Tibial artery (tissue), 4 donors: Measurements from ENCODE around the gene ITGAX.

Experiments used
- DNase-seq, 2 donors: peaks; one replicate each; pipeline ENCODE4 v3.0.0-alpha.2; 2019
- H3K27ac ChIP-seq, 2 donors: fragments of 200-600 bp; sonication (generic) in 1 of 2; 1 replicate in 1 of 2; 2 replicates in 1 of 2; pipeline ENCODE4 v1.5.1; 2018 to 2019; ENCODE audit warnings: mild to moderate bottlenecking in 1 of 2
- H3K27me3 ChIP-seq, 2 donors: fragments of 200-600 bp; sonication (generic) in 1 of 2; one replicate each; pipeline versions ENCODE4 v1.5.1 to v1.6.0; 2016 to 2019
- H3K36me3 ChIP-seq, 3 donors: fragments of 200-600 bp; sonication (generic) in 2 of 3; one replicate each; pipeline ENCODE4 v1.5.1; 2016 to 2019; ENCODE audit warnings: mild to moderate bottlenecking in 2 of 3
- H3K4me1 ChIP-seq, 4 donors: fragments of 200-600 bp; sonication (generic) in 2 of 4; 1 replicate in 3 of 4; 2 replicates in 1 of 4; pipeline ENCODE4 v1.5.1; 2016 to 2019
- H3K4me3 ChIP-seq, 2 donors: fragments of 200-600 bp; sonication (generic) in 1 of 2; 1 replicate in 1 of 2; 2 replicates in 1 of 2; pipeline ENCODE4 v1.5.1; 2018 to 2019; ENCODE audit warnings: mild to moderate bottlenecking in 2 of 2
- H3K9me3 ChIP-seq, 3 donors: fragments of 200-600 bp; sonication (generic) in 1 of 3; one replicate each; pipeline ENCODE4 v1.5.1; 2016 to 2019
- intact Hi-C: fragments of 100-400 bp; cut with DNase I; formaldehyde crosslinking; loops from one replicate; pipeline ENCODE4 v1.15.0; 2023; ENCODE audit warnings: low total_unique reads
- TF ChIP-seq, protein P1 (sequence below), 2 experiments: fragments of 200-600 bp in 1 of 2; fragments of 450-650 bp in 1 of 2; IDR thresholded peaks; one replicate each; pipeline ENCODE4 v1.5.1; 2017 to 2019; ENCODE audit warnings: antibody characterized with exemption in 2 of 2, mild to moderate bottlenecking in 1 of 2, moderate library complexity in 1 of 2

The ITGAX gene

DNA sequence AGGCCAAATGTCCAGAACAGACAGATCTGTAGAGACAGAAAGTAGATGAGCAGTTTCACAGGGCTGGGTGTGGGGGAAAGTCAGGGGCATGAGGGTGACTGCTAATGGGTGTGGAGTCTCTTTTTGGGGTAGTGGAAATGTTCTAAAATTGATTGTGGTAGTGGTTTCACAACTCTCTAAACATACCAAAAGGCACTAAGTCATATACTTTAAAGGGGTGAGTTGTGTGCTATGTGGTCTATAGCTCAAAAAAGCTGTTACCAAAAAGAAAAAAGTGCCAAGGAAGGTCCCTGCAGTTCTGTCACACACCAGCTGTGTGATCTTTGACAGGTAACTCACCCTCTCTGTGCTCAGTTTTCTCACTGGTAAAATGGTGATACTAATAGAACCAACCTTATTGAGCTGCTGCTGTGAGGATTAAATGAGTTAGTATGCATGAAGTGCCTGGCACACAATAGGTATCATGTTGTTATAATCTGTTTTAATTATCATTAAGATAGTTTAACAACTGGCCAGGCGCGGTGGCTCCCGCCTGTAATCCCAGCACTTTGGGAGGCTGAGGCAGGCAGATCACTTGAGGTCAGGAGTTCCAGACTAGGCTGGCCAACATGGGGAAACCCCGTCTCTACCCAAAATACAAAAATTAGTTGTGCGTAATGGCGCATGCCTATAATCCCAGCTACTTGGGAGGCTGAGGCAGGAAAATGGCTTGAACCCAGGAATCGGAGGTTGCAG, 10.3 kb downstream of the ITGAX start:
- no peak overlapping the region for H3K27ac ChIP-seq
- no peak for DNase-seq
- peaks cover 0 to 18% of the 10 kb centered on the region in 2 donors for H3K27me3 ChIP-seq
- TF ChIP-seq, protein P1, sequence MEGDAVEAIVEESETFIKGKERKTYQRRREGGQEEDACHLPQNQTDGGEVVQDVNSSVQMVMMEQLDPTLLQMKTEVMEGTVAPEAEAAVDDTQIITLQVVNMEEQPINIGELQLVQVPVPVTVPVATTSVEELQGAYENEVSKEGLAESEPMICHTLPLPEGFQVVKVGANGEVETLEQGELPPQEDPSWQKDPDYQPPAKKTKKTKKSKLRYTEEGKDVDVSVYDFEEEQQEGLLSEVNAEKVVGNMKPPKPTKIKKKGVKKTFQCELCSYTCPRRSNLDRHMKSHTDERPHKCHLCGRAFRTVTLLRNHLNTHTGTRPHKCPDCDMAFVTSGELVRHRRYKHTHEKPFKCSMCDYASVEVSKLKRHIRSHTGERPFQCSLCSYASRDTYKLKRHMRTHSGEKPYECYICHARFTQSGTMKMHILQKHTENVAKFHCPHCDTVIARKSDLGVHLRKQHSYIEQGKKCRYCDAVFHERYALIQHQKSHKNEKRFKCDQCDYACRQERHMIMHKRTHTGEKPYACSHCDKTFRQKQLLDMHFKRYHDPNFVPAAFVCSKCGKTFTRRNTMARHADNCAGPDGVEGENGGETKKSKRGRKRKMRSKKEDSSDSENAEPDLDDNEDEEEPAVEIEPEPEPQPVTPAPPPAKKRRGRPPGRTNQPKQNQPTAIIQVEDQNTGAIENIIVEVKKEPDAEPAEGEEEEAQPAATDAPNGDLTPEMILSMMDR (IDR thresholded peaks at IDR 0.05), result no peak
- no peaks in the 10 kb centered on the region for H3K36me3 ChIP-seq
- H3K4me3 ChIP-seq, result no peak overlapping the region
- no peaks in the 10 kb centered on the region for H3K4me1 ChIP-seq
- intact Hi-C loops, result no loop called here
- no peaks in the 10 kb centered on the region for H3K9me3 ChIP-seq

DNA sequence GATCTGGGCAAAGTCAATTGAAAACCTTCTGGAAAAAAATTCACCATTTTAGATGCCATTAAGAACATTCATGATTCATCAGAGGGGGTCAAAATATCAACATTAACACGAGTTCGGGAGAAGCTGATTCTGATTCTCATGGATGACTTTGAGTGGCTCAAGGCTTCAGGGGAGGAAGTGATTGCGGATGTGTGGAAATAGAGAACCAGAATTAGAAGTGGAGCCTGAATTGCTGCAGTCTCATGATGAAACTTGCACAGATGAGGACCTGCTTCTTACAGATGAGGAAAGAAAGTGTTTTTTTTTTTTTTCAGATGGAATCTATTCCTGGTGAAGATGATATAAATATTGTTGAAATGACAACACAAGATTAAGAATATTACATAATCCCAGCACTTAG, 12.9 kb downstream of the ITGAX start:
- H3K4me1 ChIP-seq, result no peaks in the 10 kb centered on the region
- no peak for DNase-seq

DNA sequence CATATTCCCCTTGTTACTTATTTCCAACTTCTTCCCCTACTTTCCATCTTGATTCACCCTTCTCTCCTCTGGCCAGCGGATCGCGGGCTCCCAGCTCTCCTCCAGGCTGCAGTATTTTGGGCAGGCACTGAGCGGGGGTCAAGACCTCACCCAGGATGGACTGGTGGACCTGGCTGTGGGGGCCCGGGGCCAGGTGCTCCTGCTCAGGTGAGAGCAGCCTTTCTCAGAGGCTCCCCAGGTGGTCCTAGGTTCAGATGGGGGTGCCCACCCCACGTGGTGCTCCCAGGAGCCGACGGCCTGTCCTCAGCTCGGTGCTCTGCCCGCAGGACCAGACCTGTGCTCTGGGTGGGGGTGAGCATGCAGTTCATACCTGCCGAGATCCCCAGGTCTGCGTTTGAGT, 16.0 kb downstream of the ITGAX start:
- Histone ChIP-seq H3K36me3 (no peaks in the 10 kb centered on the region), H3K4me1 (no peaks in the 10 kb centered on the region), H3K27ac (no peak overlapping the region), H3K27me3 (peaks cover 0 to 4% of the 10 kb centered on the region in 2 donors), H3K9me3 (peaks cover 0 to 9% (median 4%) of the 10 kb centered on the region in 3 donors), H3K4me3 (no peak overlapping the region)
- no peak for DNase-seq
- intact Hi-C loops, result no loop called here
- TF ChIP-seq, protein P1 (IDR thresholded peaks at IDR 0.05), result no peak

More for the DNA sequence above, 12.9 kb downstream of the ITGAX start:
- intact Hi-C loops, result no loop called here
- H3K36me3 ChIP-seq, result no peaks in the 10 kb centered on the region
- TF ChIP-seq, protein P1 (IDR thresholded peaks at IDR 0.05), result no peak
- H3K9me3 ChIP-seq, result no peaks in the 10 kb centered on the region
- H3K4me3 ChIP-seq, result no peak overlapping the region
- H3K27ac ChIP-seq, result no peak overlapping the region
- peaks cover 0 to 11% of the 10 kb centered on the region in 2 donors for H3K27me3 ChIP-seq

DNA sequence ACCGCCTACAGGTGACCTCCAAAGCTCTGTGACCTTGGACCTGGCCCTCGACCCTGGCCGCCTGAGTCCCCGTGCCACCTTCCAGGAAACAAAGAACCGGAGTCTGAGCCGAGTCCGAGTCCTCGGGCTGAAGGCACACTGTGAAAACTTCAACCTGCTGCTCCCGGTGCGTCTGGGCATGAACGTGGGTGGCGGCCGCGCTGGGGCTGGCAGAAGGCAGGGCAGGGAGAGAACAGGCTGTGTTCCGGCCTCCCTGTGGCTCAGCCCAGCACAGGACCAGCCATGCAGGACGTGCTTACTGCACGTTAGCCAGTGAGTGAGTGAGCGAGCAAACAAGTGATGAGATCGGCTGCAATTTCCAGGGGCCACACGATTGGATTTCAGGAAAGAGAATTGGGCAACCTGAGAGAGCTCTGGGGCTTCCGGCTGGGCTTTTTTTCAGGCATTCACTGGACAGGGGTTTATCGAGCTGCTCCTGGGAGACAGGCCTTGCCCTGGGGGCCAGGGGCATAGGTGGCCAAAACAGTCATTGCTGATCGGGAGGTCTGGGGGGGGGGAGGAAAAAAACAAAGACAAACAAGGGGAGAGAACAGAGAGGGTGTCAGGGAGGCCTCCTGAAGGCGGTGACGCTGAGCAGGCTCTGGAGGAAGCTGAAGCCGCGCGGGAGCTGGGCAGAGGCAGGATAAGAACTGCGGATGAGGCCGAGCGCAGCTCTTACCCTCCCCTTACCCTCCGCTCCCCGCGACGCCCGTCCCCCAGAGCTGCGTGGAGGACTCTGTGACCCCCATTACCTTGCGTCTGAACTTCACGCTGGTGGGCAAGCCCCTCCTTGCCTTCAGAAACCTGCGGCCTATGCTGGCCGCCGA, 16.9 kb downstream of the ITGAX start:
- Histone ChIP-seq H3K36me3 (no peaks in the 10 kb centered on the region), H3K4me3 (no peak overlapping the region), H3K9me3 (peaks cover 0 to 9% (median 4%) of the 10 kb centered on the region in 3 donors), H3K27me3 (peaks cover 0 to 4% of the 10 kb centered on the region in 2 donors), H3K4me1 (no peaks in the 10 kb centered on the region), H3K27ac (no peak overlapping the region)
- intact Hi-C loops, result no loop called here
- TF ChIP-seq, protein P1 (IDR thresholded peaks at IDR 0.05), result no peak
- no peak for DNase-seq

DNA sequence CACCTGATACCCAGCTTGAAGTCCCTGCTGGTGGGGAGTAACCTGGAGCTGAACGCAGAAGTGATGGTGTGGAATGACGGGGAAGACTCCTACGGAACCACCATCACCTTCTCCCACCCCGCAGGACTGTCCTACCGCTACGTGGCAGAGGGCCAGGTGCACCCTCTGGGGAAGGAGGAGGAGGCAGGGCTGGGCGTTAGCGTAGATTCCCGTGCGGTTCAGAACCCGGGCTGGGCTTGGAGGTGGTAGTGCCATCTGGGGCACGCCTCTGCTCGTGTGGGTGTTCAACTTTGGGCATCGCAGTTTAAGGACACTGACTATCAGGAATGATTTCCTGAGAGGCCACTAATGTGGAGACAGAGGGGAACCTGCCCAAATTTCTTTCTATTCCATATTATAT, 18.3 kb downstream of the ITGAX start:
- peaks cover 0 to 9% (median 4%) of the 10 kb centered on the region in 3 donors for H3K9me3 ChIP-seq
- intact Hi-C loops, result no loop called here
- H3K27me3 ChIP-seq, result peaks cover 0 to 4% of the 10 kb centered on the region in 2 donors
- TF ChIP-seq, protein P1 (IDR thresholded peaks at IDR 0.05), result no peak
- no peak overlapping the region for H3K27ac ChIP-seq
- DNase-seq, result no peak
- H3K4me1 ChIP-seq, result no peaks in the 10 kb centered on the region
- no peaks in the 10 kb centered on the region for H3K36me3 ChIP-seq
- no peak overlapping the region for H3K4me3 ChIP-seq
